HG03469 (cell line): Measurements from ENCODE around the gene TMEM135.
"Not testable (repeated sequence)": the region's sequence is repeated elsewhere in the genome, so short reads cannot be mapped to it uniquely, and the experiment has no call there.

Experiments
- ATAC-seq: cut with Tn5 transposase; IDR thresholded peaks from one replicate; pipeline ENCODE4 v1.9.1; 2021; ENCODE audit warnings: mild to moderate bottlenecking, moderate library complexity, moderate number of reproducible peaks; ENCODE audit not compliant: unreplicated experiment

TMEM135 gene

GRCh38 chr11:87139475-87139874 lies 101.7 kb downstream of the TMEM135 start:
- ATAC-seq = no peak

- no peak for ATAC-seq
Measured at GRCh38 chr11:87141322-87141721, 103.6 kb downstream of the TMEM135 start.

- ATAC-seq = no peak
Measured at GRCh38 chr11:87141980-87142514, 104.3 kb downstream of the TMEM135 start.

- no peak for ATAC-seq
Measured at GRCh38 chr11:87142594-87142993, 104.9 kb downstream of the TMEM135 start.

- no peak for ATAC-seq
Measured at GRCh38 chr11:87143641-87144040, 105.9 kb downstream of the TMEM135 start.

- no peak for ATAC-seq
Measured at GRCh38 chr11:87144252-87144651, 106.5 kb downstream of the TMEM135 start.

GRCh38 chr11:87148749-87149148 lies 111.0 kb downstream of the TMEM135 start:
- ATAC-seq = no peak

GRCh38 chr11:87149782-87150181 lies 112.0 kb downstream of the TMEM135 start:
- ATAC-seq = not testable (repeated sequence)

GRCh38 chr11:87150936-87151335 lies 113.2 kb downstream of the TMEM135 start:
- ATAC-seq = no peak

- ATAC-seq = no peak
Measured at GRCh38 chr11:87154246-87154645, 116.5 kb downstream of the TMEM135 start.

GRCh38 chr11:87156970-87157369 lies 119.2 kb downstream of the TMEM135 start:
- no peak for ATAC-seq

GRCh38 chr11:87169076-87169475 lies 131.3 kb downstream of the TMEM135 start:
- not testable (repeated sequence) for ATAC-seq

- ATAC-seq = no peak
Measured at GRCh38 chr11:87173185-87174039, 135.7 kb downstream of the TMEM135 start.

GRCh38 chr11:87174870-87175269 lies 137.1 kb downstream of the TMEM135 start:
- no peak for ATAC-seq

- no peak for ATAC-seq
Measured at GRCh38 chr11:87176044-87176443, 138.3 kb downstream of the TMEM135 start.

GRCh38 chr11:87179621-87180020 lies 141.9 kb downstream of the TMEM135 start:
- ATAC-seq = no peak

GRCh38 chr11:87180742-87181141 lies 143.0 kb downstream of the TMEM135 start:
- ATAC-seq = no peak

- ATAC-seq = no peak
Measured at GRCh38 chr11:87181143-87181542, 143.4 kb downstream of the TMEM135 start.

- ATAC-seq = no peak
Measured at GRCh38 chr11:87185228-87185627, 147.5 kb downstream of the TMEM135 start.

- ATAC-seq = no peak
Measured at GRCh38 chr11:87187076-87187475, 149.3 kb downstream of the TMEM135 start.

- no peak for ATAC-seq
Measured at GRCh38 chr11:87187930-87188329, 150.2 kb downstream of the TMEM135 start.

- ATAC-seq = not testable (repeated sequence)
Measured at GRCh38 chr11:87188396-87188795, 150.7 kb downstream of the TMEM135 start.
